ENCODE measurements around the gene MTHFSD. TPM values are rescaled to one million over a fixed set of nuclear protein-coding genes. Genes with fewer than 3 reads are reported as not detected.

Gene MTHFSD
- total and polyA plus RNA-seq, 2 of the 8 experiments (the other 6 are each of a cell fraction or from before 2014, with no cell fraction given), result 7.1 to 9.8 TPM

- no peak for TF ChIP-seq CHD7 (IDR thresholded peaks at IDR 0.05; ENCODE audit: insufficient replicate concordance, low read length)
- no peak for TF ChIP-seq TAF7 (optimal IDR thresholded peaks at IDR 0.05; ENCODE audit: borderline replicate concordance, low read depth, low read length)
- TF ChIP-seq SIRT6 (IDR thresholded peaks at IDR 0.05; ENCODE audit: low read length), result no peak
- no peak for TF ChIP-seq RBBP5 (IDR thresholded peaks at IDR 0.05; ENCODE audit: borderline replicate concordance, low read depth, low read length)
- no peak for TF ChIP-seq KDM4A (IDR thresholded peaks at IDR 0.05; ENCODE audit: low read depth, low read length, severe bottlenecking)
- TF ChIP-seq NRF1 (IDR thresholded peaks at IDR 0.05; ENCODE audit: low read depth, low read length), result no peak
- no peak for TF ChIP-seq EP300 (IDR thresholded peaks at IDR 0.05; ENCODE audit: borderline replicate concordance in 1 of 2, low read depth in 2 of 2, low read length in 2 of 2)
- TF ChIP-seq CHD2 (IDR thresholded peaks at IDR 0.05; ENCODE audit: low read length), result no peak
- TF ChIP-seq ATF2 (IDR thresholded peaks at IDR 0.05; ENCODE audit: low read length), result no peak
- TF ChIP-seq, protein P1, sequence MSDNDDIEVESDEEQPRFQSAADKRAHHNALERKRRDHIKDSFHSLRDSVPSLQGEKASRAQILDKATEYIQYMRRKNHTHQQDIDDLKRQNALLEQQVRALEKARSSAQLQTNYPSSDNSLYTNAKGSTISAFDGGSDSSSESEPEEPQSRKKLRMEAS (IDR thresholded peaks at IDR 0.05), result no peak
Observed at GRCh38 chr16:86537486-86537885, 17.5 kb downstream of the MTHFSD start (continued).

All from H1 (cell line).